H1 (cell line): ENCODE data around the gene SKP2. TPM values are rescaled to one million over a fixed set of nuclear protein-coding genes. Genes with fewer than 3 reads are reported as not detected.

Experiments used
- CHD2 ChIP-seq: IDR thresholded peaks from 2 replicates; pipeline ENCODE4 v1.6.1; 2012; ENCODE audit warnings: low read length, improper control_type of control experiment
- CTCF ChIP-seq, 3 experiments: IDR thresholded peaks; 1 replicate in 2 of 3; 2 replicates in 1 of 3; pipeline versions ENCODE4 v1.5.1 to v1.6.1; 2011; ENCODE audit warnings: low read length in 3 of 3, mild to moderate bottlenecking in 3 of 3, inconsistent platforms in 2 of 3, low read depth in 1 of 3, moderate library complexity in 1 of 3; ENCODE audit not compliant: insufficient read depth in 1 of 3; ENCODE audit errors: control extremely low read depth in 1 of 3
- FOSL1 ChIP-seq: IDR thresholded peaks from 2 replicates; pipeline ENCODE4 v1.6.1; 2011; ENCODE audit warnings: mild to moderate bottlenecking, low read depth, low read length, moderate library complexity; ENCODE audit not compliant: insufficient read depth
- JUN ChIP-seq: IDR thresholded peaks from 2 replicates; pipeline ENCODE4 v1.6.1; 2011; ENCODE audit warnings: low read depth, mild to moderate bottlenecking, improper control_type of control experiment, low read length
- MAX ChIP-seq: IDR thresholded peaks from 2 replicates; pipeline ENCODE4 v1.6.1; 2012; ENCODE audit warnings: inconsistent platforms
- NRF1 ChIP-seq: IDR thresholded peaks from 2 replicates; pipeline ENCODE4 v1.6.1; 2011; ENCODE audit warnings: mild to moderate bottlenecking, low read depth, low read length, improper control_type of control experiment
- RAD21 ChIP-seq, 2 experiments: IDR thresholded peaks in 1 of 2; conservative IDR thresholded peaks in 1 of 2; 2 replicates each; pipeline ENCODE4 v1.6.1; 2011; ENCODE audit warnings: low read depth in 2 of 2, low read length in 2 of 2, improper control_type of control experiment in 1 of 2, inconsistent platforms in 1 of 2, mild to moderate bottlenecking in 1 of 2, moderate library complexity in 1 of 2
- polyA plus RNA-seq, 7 experiments: library from polyadenylated mRNA; depleted of rRNA in 3 of 7; stranded (reverse) in 5 of 7; unstranded in 2 of 7; fragments of >200 nt in 5 of 7; fragments of 200-250 nt in 2 of 7; gene quantifications; 1 replicate in 5 of 7; 2 replicates in 1 of 7; 4 replicates in 1 of 7; pipeline versions ENCODE4 v1.2.1 to v1.2.3, GENCODE V29; 2011 to 2013; ENCODE audit warnings: missing spikeins in 2 of 7, mixed read lengths in 2 of 7
- total RNA-seq: library from RNA; stranded (reverse); fragmentation: NEBNext Ultra II Directional; extraction: Animal tissue kit (Norgen Biotek cat#: 25700); gene quantifications from 2 replicates; pipeline ENCODE4 v1.2.1, GENCODE V29; 2021

Gene SKP2
- total and polyA plus RNA-seq, 2 of the 8 experiments (the other 6 are each of a cell fraction or from before 2014, with no cell fraction given) = 49.9 to 104 TPM

GRCh38 chr5:36155291-36155690 lies 3.4 kb downstream of the SKP2 start (continued):
- TF ChIP-seq CTCF (IDR thresholded peaks at IDR 0.05; ENCODE audit: control extremely low read depth in 1 of 3, insufficient read depth in 1 of 3, low read depth in 1 of 3, low read length in 3 of 3) = no peak
- no peak for TF ChIP-seq JUN
- no peak for TF ChIP-seq NRF1
- TF ChIP-seq FOSL1 = no peak
- no peak for TF ChIP-seq RAD21 (IDR thresholded peaks at IDR 0.05 in 1 of 2, conservative IDR thresholded peaks at IDR 0.05 in 1 of 2; ENCODE audit: low read depth in 2 of 2, low read length in 2 of 2)
- TF ChIP-seq MAX = no peak
- no peak for TF ChIP-seq CHD2
